Inflammatory macrophage treated with lipopolysaccharide for 1 hour (primary cell): ENCODE results near the gene C2CD4B.
A peak's percentile ranks its signal among the peaks of the same experiment; 100 is the strongest.

ENCODE experiments used
- DNase-seq, 2 donors: peaks; one replicate each; pipeline ENCODE4 v3.0.0-alpha.2; 2020 to 2022

C2CD4B gene

GRCh38 chr15:62147149-62147548 lies 17.9 kb downstream of the C2CD4B start:
- DNase-seq: no peak

- DNase-seq: no peak
These were observed 19.9 kb downstream of the C2CD4B start for GRCh38 chr15:62145015-62145735.

- no peak for DNase-seq
These were observed 22.3 kb downstream of the C2CD4B start for GRCh38 chr15:62142736-62143135.

GRCh38 chr15:62141643-62142588 lies 23.2 kb downstream of the C2CD4B start:
- no peak for DNase-seq

GRCh38 chr15:62141200-62141599 lies 23.9 kb downstream of the C2CD4B start:
- no peak for DNase-seq

GRCh38 chr15:62138124-62138523 lies 27.0 kb downstream of the C2CD4B start:
- no peak for DNase-seq

- no peak for DNase-seq
These were observed 27.9 kb downstream of the C2CD4B start for GRCh38 chr15:62136911-62137865.

GRCh38 chr15:62135532-62136134 lies 29.5 kb downstream of the C2CD4B start:
- DNase-seq: no peak

- DNase-seq: no peak
These were observed 31.9 kb downstream of the C2CD4B start for GRCh38 chr15:62133141-62133540.

- no peak for DNase-seq
These were observed 36.2 kb downstream of the C2CD4B start for GRCh38 chr15:62128916-62129315.

- DNase-seq: no peak
These were observed 38.7 kb downstream of the C2CD4B start for GRCh38 chr15:62126364-62126763.

GRCh38 chr15:62125773-62126172 lies 39.3 kb downstream of the C2CD4B start:
- peak; percentile 33 to 61 for DNase-seq

GRCh38 chr15:62124973-62125303 lies 40.1 kb downstream of the C2CD4B start:
- no peak for DNase-seq

- peak; percentile 64 to 83 for DNase-seq
These were observed 40.7 kb downstream of the C2CD4B start for GRCh38 chr15:62124176-62124972.

- peak; percentile 30 to 54 for DNase-seq
These were observed 42.8 kb downstream of the C2CD4B start for GRCh38 chr15:62122249-62122648.

GRCh38 chr15:62121273-62122015 lies 43.6 kb downstream of the C2CD4B start:
- peak; percentile 77 to 79 for DNase-seq

GRCh38 chr15:62120776-62121175 lies 44.3 kb downstream of the C2CD4B start:
- no peak for DNase-seq

- peak in 1 of 2 donors; percentile 10 for DNase-seq
These were observed 45.2 kb downstream of the C2CD4B start for GRCh38 chr15:62119874-62120273.

GRCh38 chr15:62119227-62119864 lies 45.7 kb downstream of the C2CD4B start:
- DNase-seq: peak; percentile 88 to 97

- DNase-seq: peak; percentile 64 to 85
These were observed 46.4 kb downstream of the C2CD4B start for GRCh38 chr15:62118520-62119226.
